ENCODE results near the gene IL20.

The IL20 gene

GRCh38 chr1:206835186-206835585 is 30.2 kb upstream of the IL20 start:
- Histone ChIP-seq H3F3A (ENCODE audit: insufficient read depth, low read length) (peaks cover 20% of the 10 kb centered on the region), H3K9me2 (replicated peaks; ENCODE audit: insufficient read depth, low read length) (no peaks in the 10 kb centered on the region), H3K79me2 (ENCODE audit: low read length) (no peaks in the 10 kb centered on the region), H3K36me3 (replicated peaks; ENCODE audit: insufficient read depth, low read length) (no peaks in the 10 kb centered on the region), H3K4me1 (ENCODE audit: low read length) (peaks cover 41% of the 10 kb centered on the region), H3K4me2 (ENCODE audit: low read depth, low read length) (no peak overlapping the region), H3K4me3 (ENCODE audit: low read length) (no peak overlapping the region), H3K27me3 (replicated peaks; ENCODE audit: insufficient read depth, low read length) (no peaks in the 10 kb centered on the region), H3K9ac (ENCODE audit: low read length) (no peak overlapping the region), H3K27ac (ENCODE audit: low read length) (no peak overlapping the region), H4K20me1 (ENCODE audit: insufficient read depth, low read length) (no peaks in the 10 kb centered on the region), H2AFZ (ENCODE audit: low read length) (no peak overlapping the region), H3K9me3 (replicated peaks; ENCODE audit: insufficient read depth, low read length) (no peaks in the 10 kb centered on the region)
- no peak for DNase-seq
- TF ChIP-seq CTCF (IDR thresholded peaks at IDR 0.05; ENCODE audit: low read length) (no peak), EZH2phosphoT487 (IDR thresholded peaks at IDR 0.05; ENCODE audit: low read length) (no peak), EZH2 (optimal IDR thresholded peaks at IDR 0.05; ENCODE audit: low read depth, low read length) (no peak)

- DNase-seq = no peak
- Histone ChIP-seq H3K9ac (ENCODE audit: low read length) (no peak overlapping the region), H3F3A (ENCODE audit: insufficient read depth, low read length) (peaks cover 20% of the 10 kb centered on the region), H2AFZ (ENCODE audit: low read length) (no peak overlapping the region), H3K4me1 (ENCODE audit: low read length) (peaks cover 37% of the 10 kb centered on the region), H3K79me2 (ENCODE audit: low read length) (no peaks in the 10 kb centered on the region), H3K27me3 (replicated peaks; ENCODE audit: insufficient read depth, low read length) (no peaks in the 10 kb centered on the region), H3K9me2 (replicated peaks; ENCODE audit: insufficient read depth, low read length) (no peaks in the 10 kb centered on the region), H3K36me3 (replicated peaks; ENCODE audit: insufficient read depth, low read length) (no peaks in the 10 kb centered on the region), H4K20me1 (ENCODE audit: insufficient read depth, low read length) (no peaks in the 10 kb centered on the region), H3K27ac (ENCODE audit: low read length) (no peak overlapping the region), H3K9me3 (replicated peaks; ENCODE audit: insufficient read depth, low read length) (no peaks in the 10 kb centered on the region), H3K4me2 (ENCODE audit: low read depth, low read length) (no peak overlapping the region), H3K4me3 (ENCODE audit: low read length) (no peak overlapping the region)
- no peak for TF ChIP-seq EZH2phosphoT487 (IDR thresholded peaks at IDR 0.05; ENCODE audit: low read length)
- TF ChIP-seq CTCF (IDR thresholded peaks at IDR 0.05; ENCODE audit: low read length) = no peak
- no peak for TF ChIP-seq EZH2 (optimal IDR thresholded peaks at IDR 0.05; ENCODE audit: low read depth, low read length)
These were observed 29.3 kb upstream of the IL20 start for GRCh38 chr1:206836111-206836510.

GRCh38 chr1:206839006-206839560 is 26.3 kb upstream of the IL20 start:
- H3K9me3 ChIP-seq (replicated peaks; ENCODE audit: insufficient read depth, low read length) = no peaks in the 10 kb centered on the region
- no peak overlapping the region for H3K27ac ChIP-seq (ENCODE audit: low read length)
- no peaks in the 10 kb centered on the region for H3K79me2 ChIP-seq (ENCODE audit: low read length)
- H3K36me3 ChIP-seq (replicated peaks; ENCODE audit: insufficient read depth, low read length) = no peaks in the 10 kb centered on the region
- no peak for DNase-seq
- H3K4me3 ChIP-seq (ENCODE audit: low read length) = no peak overlapping the region
- peaks cover under 1% of the 10 kb centered on the region; the same call in 1 of the 2 replicates for H3F3A ChIP-seq (ENCODE audit: insufficient read depth, low read length)
- H3K9me2 ChIP-seq (replicated peaks; ENCODE audit: insufficient read depth, low read length) = no peaks in the 10 kb centered on the region
- no peaks in the 10 kb centered on the region for H3K27me3 ChIP-seq (replicated peaks; ENCODE audit: insufficient read depth, low read length)
- no peaks in the 10 kb centered on the region for H4K20me1 ChIP-seq (ENCODE audit: insufficient read depth, low read length)
- no peak overlapping the region for H3K4me2 ChIP-seq (ENCODE audit: low read depth, low read length)
- no peak overlapping the region for H3K9ac ChIP-seq (ENCODE audit: low read length)
- no peak overlapping the region for H2AFZ ChIP-seq (ENCODE audit: low read length)
- no peak for TF ChIP-seq EZH2phosphoT487 (IDR thresholded peaks at IDR 0.05; ENCODE audit: low read length)
- TF ChIP-seq EZH2 (optimal IDR thresholded peaks at IDR 0.05; ENCODE audit: low read depth, low read length) = no peak
- no peak for TF ChIP-seq CTCF (IDR thresholded peaks at IDR 0.05; ENCODE audit: low read length)
- peaks cover 7% of the 10 kb centered on the region for H3K4me1 ChIP-seq (ENCODE audit: low read length)

Data from MM.1S (cell line).